NCI-H748 (cell line): ENCODE results near the gene FAM120A.

ENCODE experiments used
- DNase-seq: peaks from one replicate; lab custom pipeline; 2025; ENCODE audit not compliant: unreplicated experiment; lab: John Stamatoyannopoulos, UW

Gene FAM120A

GRCh38 chr9:93576258-93577077 is 125.0 kb downstream of the FAM120A start, which contains the start of gene PHF2:
Gene PHF2 (plus strand): TSS chr9:93576584. CDS start chr9:93576774, 190 bp downstream.
- peak; percentile 60 for DNase-seq

- DNase-seq = peak; percentile 55
These were observed 125.8 kb downstream of the FAM120A start for GRCh38 chr9:93577078-93577974.

GRCh38 chr9:93577975-93578682 is 126.6 kb downstream of the FAM120A start:
- peak; percentile 29 for DNase-seq

GRCh38 chr9:93578844-93579243 is 127.4 kb downstream of the FAM120A start:
- peak; percentile 14 for DNase-seq

- no peak for DNase-seq
These were observed 128.4 kb downstream of the FAM120A start for GRCh38 chr9:93579711-93580516.

- peak; percentile 40 for DNase-seq
These were observed 129.3 kb downstream of the FAM120A start for GRCh38 chr9:93580654-93581380.

GRCh38 chr9:93582115-93582514 is 130.6 kb downstream of the FAM120A start:
- DNase-seq = peak; percentile 98

GRCh38 chr9:93582550-93582949 is 131.1 kb downstream of the FAM120A start:
- no peak for DNase-seq

- DNase-seq = no peak
These were observed 133.8 kb downstream of the FAM120A start for GRCh38 chr9:93585259-93585658.

GRCh38 chr9:93585695-93586094 is 134.2 kb downstream of the FAM120A start:
- no peak for DNase-seq

GRCh38 chr9:93586290-93587057 is 135.0 kb downstream of the FAM120A start:
- no peak for DNase-seq

- no peak for DNase-seq
These were observed 135.8 kb downstream of the FAM120A start for GRCh38 chr9:93587284-93587650.

GRCh38 chr9:93587651-93588347 is 136.3 kb downstream of the FAM120A start:
- DNase-seq = no peak

GRCh38 chr9:93588641-93589609 is 137.4 kb downstream of the FAM120A start:
- DNase-seq = peak; percentile 28

- DNase-seq = peak; percentile 34
These were observed 138.2 kb downstream of the FAM120A start for GRCh38 chr9:93589688-93590087.

GRCh38 chr9:93590609-93591234 is 139.2 kb downstream of the FAM120A start:
- no peak for DNase-seq
